Activated effector memory CD4-positive, alpha-beta T cell treated with Interleukin-2 at 50 U/mL for 16 hours (primary cell): ENCODE data around the gene CRYBG2.
A peak's percentile ranks its signal among the peaks of the same experiment; 100 is the strongest.
"Not testable (repeated sequence)": the region's sequence is repeated elsewhere in the genome, so short reads cannot be mapped to it uniquely, and the experiment has no call there.

Source experiments
- DNase-seq: peaks from one replicate; pipeline ENCODE4 v3.0.0-alpha.2; 2020

The CRYBG2 gene

DNA sequence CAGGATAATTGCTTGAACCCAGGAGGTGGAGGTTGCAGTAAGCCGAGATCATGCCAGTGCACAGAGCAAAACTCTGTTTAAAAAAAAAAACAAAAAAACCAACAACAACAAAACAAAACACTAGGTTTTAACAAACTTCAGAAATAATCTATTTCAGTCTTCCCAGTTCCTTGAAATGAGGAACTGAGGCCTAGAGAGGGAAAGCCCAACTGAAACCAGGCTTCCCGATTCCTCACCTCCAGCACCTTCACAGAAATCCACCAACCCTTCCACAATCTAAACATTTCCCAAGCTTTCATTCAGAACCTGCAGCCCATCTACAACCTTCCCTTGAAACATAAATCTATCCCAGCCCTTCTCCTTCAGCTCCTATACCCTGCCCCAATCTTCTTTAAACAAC lies 36.8 kb downstream of the CRYBG2 start:
- DNase-seq, result no peak

- no peak for DNase-seq
These were observed 37.8 kb downstream of the CRYBG2 start for GRCh38 chr1:26315874-26316850.

GRCh38 chr1:26314501-26314900 lies 39.4 kb downstream of the CRYBG2 start:
- DNase-seq, result no peak

DNA sequence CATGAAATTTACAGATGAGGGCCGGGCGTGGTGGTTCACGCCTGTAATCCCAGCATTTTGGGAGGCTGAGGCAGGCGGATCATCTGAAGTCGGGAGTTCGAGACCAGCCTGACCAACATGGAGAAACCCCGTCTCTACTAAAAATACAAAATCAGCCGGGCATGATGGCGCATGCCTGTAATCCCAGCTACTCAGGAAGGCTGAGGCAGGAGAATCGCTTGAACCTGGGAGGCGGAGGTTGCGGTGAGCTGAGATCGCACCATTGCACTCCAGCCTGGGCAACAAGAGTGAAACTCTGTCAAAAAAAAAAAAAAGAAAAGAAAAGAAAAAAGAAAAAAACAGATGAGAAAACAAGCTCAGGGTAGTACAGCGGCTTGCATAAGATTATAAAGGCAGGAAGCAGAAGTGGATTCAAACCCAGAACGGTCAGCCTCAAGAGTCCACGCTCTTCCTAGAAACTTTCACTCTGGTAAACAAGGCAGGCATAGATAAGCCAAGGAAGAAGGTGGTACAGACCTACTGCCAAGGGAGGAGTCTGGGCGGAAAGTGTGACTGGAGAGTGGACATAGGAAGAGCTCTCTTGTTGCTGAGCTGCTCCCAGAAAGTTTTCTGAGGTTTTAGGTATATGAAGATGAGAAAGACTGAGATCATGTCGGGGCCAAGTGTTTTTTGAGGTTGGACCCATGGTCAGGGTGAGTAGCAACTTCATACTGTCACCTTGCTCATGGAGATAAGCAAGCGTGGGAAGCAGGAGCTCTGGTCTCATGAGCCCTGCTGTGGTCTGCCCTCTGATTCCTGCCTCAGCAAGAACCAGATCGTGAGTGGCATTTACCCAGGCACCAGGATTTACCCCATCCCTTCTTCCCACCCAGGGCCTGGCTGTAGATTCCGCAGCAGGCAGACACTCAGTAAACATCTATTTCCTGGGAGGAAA lies 45.7 kb downstream of the CRYBG2 start:
- not testable (repeated sequence) for DNase-seq

DNA sequence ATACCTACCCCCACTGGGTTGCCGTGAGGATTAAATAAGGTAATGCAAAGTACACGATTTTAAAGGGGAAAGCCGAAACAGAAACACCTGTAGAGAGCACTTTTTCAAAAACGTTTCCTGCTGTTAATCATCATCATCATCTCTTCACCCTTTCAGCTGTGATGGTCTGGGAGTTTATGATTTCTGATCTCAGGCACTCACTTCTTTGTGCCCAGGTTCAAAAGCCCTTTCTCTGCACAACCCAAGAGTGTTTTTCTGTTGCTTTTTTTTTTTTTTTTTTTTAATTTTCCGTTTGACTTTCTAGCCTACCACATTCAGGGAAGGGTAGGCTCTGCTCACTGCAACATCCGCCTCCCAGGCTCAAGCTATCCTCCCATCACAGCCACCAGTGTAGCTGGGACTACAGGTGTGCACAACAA lies 46.6 kb downstream of the CRYBG2 start:
- DNase-seq, result no peak

- peak; percentile 87 for DNase-seq
These were observed 47.4 kb downstream of the CRYBG2 start, which contains the start of gene UBXN11 for GRCh38 chr1:26306290-26307229. Gene UBXN11, minus strand, starts transcription at chr1:26306636. Its CDS starts 3,753 bp downstream, at chr1:26302883.

DNA sequence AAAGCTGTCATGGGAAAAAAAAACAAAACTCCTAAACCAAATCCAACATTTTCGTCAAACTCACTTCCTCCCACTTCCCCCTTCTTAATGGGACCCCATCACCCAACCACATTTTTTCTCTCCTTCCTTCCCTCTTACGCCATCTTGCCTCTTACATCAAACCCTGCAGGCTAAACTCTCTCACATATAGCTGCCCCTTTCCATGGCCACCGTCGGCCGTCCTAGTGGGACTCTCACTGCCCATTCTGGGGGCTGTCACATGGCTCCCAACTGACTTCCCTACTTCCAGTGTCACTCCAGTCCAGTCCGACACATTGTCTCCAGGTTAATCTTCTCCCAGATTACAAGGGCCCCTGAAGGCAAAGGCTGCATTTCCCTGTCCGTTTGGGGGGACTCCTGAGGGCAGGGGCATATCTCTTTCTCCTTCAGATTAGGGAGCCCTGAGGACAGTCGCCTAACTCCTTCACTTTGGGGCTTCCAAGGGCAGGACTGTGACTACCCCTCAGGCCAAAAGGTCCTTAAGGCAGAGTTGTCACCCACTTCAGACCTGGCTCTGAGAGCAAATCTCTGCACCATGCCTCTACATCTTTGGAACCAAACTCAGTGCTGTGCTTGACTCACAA lies 48.2 kb downstream of the CRYBG2 start:
- no peak for DNase-seq

DNA sequence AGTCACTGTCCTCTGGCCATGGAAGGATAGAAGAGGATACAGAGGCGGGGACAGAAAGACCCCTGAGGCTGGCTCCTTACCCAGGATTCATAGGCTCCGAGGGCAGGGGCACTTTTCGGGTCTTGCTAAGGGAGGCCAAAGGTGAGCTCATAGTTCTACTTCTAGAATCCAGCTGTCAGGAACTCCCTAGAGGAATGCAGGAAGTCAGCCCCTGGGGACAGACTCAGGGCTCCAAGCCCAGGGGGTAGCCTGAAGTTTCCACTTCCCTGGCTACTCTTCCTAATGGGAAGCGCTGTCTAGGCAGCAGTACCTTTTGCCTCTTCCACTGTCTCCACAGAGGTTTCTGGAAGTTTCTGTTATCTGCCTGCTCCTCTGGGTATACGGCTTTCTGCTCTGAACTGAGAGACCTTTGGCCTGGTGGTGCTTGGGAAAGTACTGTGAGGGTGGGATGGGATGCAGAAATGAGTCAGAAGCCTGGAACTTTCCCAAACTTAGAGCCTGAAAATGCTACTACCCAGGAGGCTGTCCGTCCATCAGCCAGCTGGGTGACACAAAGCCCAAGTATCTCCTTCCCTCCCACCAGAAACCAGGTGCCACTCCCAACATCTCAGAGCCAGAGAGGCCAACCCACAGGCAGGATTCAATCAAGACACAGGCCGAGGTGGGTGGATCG lies 51.1 kb downstream of the CRYBG2 start:
- no peak for DNase-seq

GRCh38 chr1:26300578-26301275 lies 53.2 kb downstream of the CRYBG2 start:
- DNase-seq, result no peak

GRCh38 chr1:26297791-26298124 lies 56.2 kb downstream of the CRYBG2 start:
- DNase-seq, result no peak

GRCh38 chr1:26297057-26297790 lies 56.7 kb downstream of the CRYBG2 start:
- no peak for DNase-seq

- no peak for DNase-seq
These were observed 57.4 kb downstream of the CRYBG2 start for GRCh38 chr1:26296340-26297056.

- no peak for DNase-seq
These were observed 58.5 kb downstream of the CRYBG2 start for GRCh38 chr1:26295194-26296138.

- DNase-seq, result no peak
These were observed 59.9 kb downstream of the CRYBG2 start for GRCh38 chr1:26293911-26294463.

DNA sequence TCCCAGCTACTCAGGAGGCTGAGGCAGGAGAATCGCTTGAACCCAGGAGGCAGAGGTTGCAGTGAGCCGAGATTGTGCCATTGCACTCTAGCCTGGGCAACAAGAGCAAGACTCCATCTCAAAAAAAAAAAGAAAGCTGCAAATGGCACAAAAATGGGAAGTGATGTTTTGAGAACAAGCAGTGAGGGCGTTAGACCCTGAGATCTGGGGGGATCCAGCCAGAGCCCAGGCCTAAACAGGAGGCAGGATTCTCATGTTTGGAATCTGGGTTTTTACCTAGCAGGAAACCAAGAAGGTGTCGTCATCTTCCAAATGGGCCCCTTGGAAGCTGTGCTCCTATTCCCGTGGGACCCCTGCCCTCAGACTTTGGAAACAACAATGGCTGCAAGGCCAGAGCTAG lies 61.2 kb downstream of the CRYBG2 start:
- not testable (repeated sequence) for DNase-seq

GRCh38 chr1:26291939-26292338 lies 62.0 kb downstream of the CRYBG2 start:
- no peak for DNase-seq

GRCh38 chr1:26291433-26291832 lies 62.5 kb downstream of the CRYBG2 start:
- no peak for DNase-seq

DNA sequence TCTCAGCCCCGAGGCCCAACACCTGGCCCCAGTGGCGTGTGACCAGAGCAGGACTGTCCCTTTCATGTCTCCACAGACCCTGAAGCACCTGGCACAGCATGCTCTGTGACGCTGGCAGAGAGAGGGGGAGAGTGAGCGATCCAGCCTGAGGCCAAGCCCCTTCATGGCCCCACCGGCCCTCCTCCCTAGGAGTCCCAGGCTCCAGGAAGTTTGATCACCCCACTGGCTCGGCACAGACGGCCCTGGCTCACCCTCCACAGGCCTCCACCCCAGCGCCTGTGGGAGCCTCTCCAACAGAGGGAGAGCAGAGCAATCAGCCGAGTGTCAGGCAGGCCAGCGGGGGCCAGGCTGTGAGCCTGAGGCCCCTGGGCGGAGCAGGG lies 63.1 kb downstream of the CRYBG2 start:
- no peak for DNase-seq
